SK-N-SH treated with all-trans-retinoic acid at 6 μM for 48 hours (cell line): ENCODE measurements around the gene CEBPA.

Source experiments
- ATAC-seq: fragments of 200-7000 bp; cut with Tn5 transposase; 3 replicates; pipeline ENCODE4 v1.9.1; 2020; ENCODE audit warnings: mild to moderate bottlenecking, moderate library complexity
- BACH2 ChIP-seq: fragments of 250-450 bp; sonication (Bioruptor Pico); IDR thresholded peaks from 2 replicates; pipeline ENCODE4 v1.9.0; 2021; ENCODE audit warnings: mild to moderate bottlenecking, borderline replicate concordance
- CREB5 ChIP-seq: fragments of 250-450 bp; sonication (Bioruptor Pico); IDR thresholded peaks from 2 replicates; pipeline ENCODE4 v1.5.1; 2020; ENCODE audit warnings: low read depth, mild to moderate bottlenecking, moderate library complexity
- CSDC2 ChIP-seq: fragments of 250-450 bp; sonication (Bioruptor Pico); IDR thresholded peaks from 2 replicates; pipeline ENCODE4 v1.5.0; 2020; ENCODE audit warnings: mild to moderate bottlenecking, moderate library complexity
- CSRNP3 ChIP-seq: fragments of 250-450 bp; sonication (Bioruptor Pico); IDR thresholded peaks from 2 replicates; pipeline ENCODE4 v1.5.1; 2021; ENCODE audit warnings: mild to moderate bottlenecking, moderate library complexity
- ESRRG ChIP-seq: fragments of 250-450 bp; sonication (Bioruptor Pico); IDR thresholded peaks from 2 replicates; pipeline ENCODE4 v1.6.1; 2021; ENCODE audit warnings: mild to moderate bottlenecking
- ISL1 ChIP-seq: fragments of 250-450 bp; sonication (Bioruptor Pico); IDR thresholded peaks from 2 replicates; pipeline ENCODE4 v2.1.2; 2022; ENCODE audit warnings: mild to moderate bottlenecking, moderate library complexity
- OSR1 ChIP-seq: fragments of 250-450 bp; sonication (Bioruptor Pico); IDR thresholded peaks from 2 replicates; pipeline ENCODE4 v1.8.0; 2022; ENCODE audit warnings: moderate library complexity, mild to moderate bottlenecking, inconsistent platforms
- PATZ1 ChIP-seq: fragments of 250-450 bp; sonication (Bioruptor Pico); IDR thresholded peaks from 2 replicates; pipeline ENCODE4 v1.8.0; 2020; ENCODE audit warnings: mild to moderate bottlenecking, moderate library complexity, borderline replicate concordance
- POU6F1 ChIP-seq: fragments of 250-450 bp; sonication (Bioruptor Pico); IDR thresholded peaks from 2 replicates; pipeline ENCODE4 v1.8.0; 2021; ENCODE audit warnings: low read depth, mild to moderate bottlenecking, moderate library complexity, borderline replicate concordance
- RARB ChIP-seq: fragments of 250-450 bp; sonication (Bioruptor Pico); IDR thresholded peaks from 2 replicates; pipeline ENCODE4 v1.8.0; 2021; ENCODE audit warnings: mild to moderate bottlenecking, moderate library complexity
- SNAI2 ChIP-seq: fragments of 250-450 bp; sonication (Bioruptor Pico); IDR thresholded peaks from 2 replicates; pipeline ENCODE4 v1.5.0; 2020; ENCODE audit warnings: mild to moderate bottlenecking, moderate library complexity
- TCF4 ChIP-seq: fragments of 250-450 bp; sonication (Bioruptor Pico); IDR thresholded peaks from 2 replicates; pipeline ENCODE4 v1.8.0; 2021; ENCODE audit warnings: mild to moderate bottlenecking, moderate library complexity, borderline replicate concordance
- TOX ChIP-seq: fragments of 250-450 bp; sonication (Bioruptor Pico); IDR thresholded peaks from 2 replicates; pipeline ENCODE4 v1.8.0; 2021; ENCODE audit warnings: mild to moderate bottlenecking, moderate library complexity, borderline replicate concordance
- TSHZ2 ChIP-seq: fragments of 250-450 bp; sonication (Bioruptor Pico); IDR thresholded peaks from 2 replicates; pipeline ENCODE4 v1.5.0; 2020; ENCODE audit warnings: mild to moderate bottlenecking, moderate library complexity
- ZC3H10 ChIP-seq: fragments of 250-450 bp; sonication (Bioruptor Pico); IDR thresholded peaks from 2 replicates; pipeline ENCODE4 v1.5.1; 2021; ENCODE audit warnings: mild to moderate bottlenecking, moderate library complexity
- ZFP3 ChIP-seq: fragments of 250-450 bp; sonication (Bioruptor Pico); IDR thresholded peaks from 2 replicates; pipeline ENCODE4 v1.5.0; 2020; ENCODE audit warnings: mild to moderate bottlenecking, moderate library complexity
- ZFP30 ChIP-seq: fragments of 450-650 bp; formaldehyde crosslinking; IDR thresholded peaks from 2 replicates; pipeline ENCODE4 v1.5.0; 2022; ENCODE audit warnings: mild to moderate bottlenecking, moderate library complexity
- ZNF70 ChIP-seq: fragments of 450-650 bp; formaldehyde crosslinking; IDR thresholded peaks from 2 replicates; pipeline ENCODE4 v1.5.0; 2020; ENCODE audit warnings: mild to moderate bottlenecking, moderate library complexity

CEBPA gene

GRCh38 chr19:33311326-33311682 lies 9.0 kb upstream of the CEBPA start:
- TF ChIP-seq POU6F1 (CRISPR knock-in tag) = no peak
- TF ChIP-seq BACH2 (CRISPR knock-in tag) = no peak
- TF ChIP-seq ZFP30 = no peak
- no peak for TF ChIP-seq TSHZ2
- TF ChIP-seq OSR1 (CRISPR knock-in tag) = no peak
- TF ChIP-seq ZNF70 (CRISPR knock-in tag) = no peak
- TF ChIP-seq ESRRG (CRISPR knock-in tag) = no peak

GRCh38 chr19:33310606-33311325 lies 8.4 kb upstream of the CEBPA start:
- no peak for ATAC-seq
- no peak for TF ChIP-seq RARB (CRISPR knock-in tag)
- TF ChIP-seq CSDC2 (CRISPR knock-in tag) = no peak
- TF ChIP-seq ZFP30 = no peak
- no peak for TF ChIP-seq PATZ1
- TF ChIP-seq BACH2 (CRISPR knock-in tag) = no peak

More at GRCh38 chr19:33311326-33311682, 9.0 kb upstream of the CEBPA start:
- no peak for ATAC-seq

GRCh38 chr19:33309826-33310225 lies 7.5 kb upstream of the CEBPA start:
- TF ChIP-seq ZFP3 (CRISPR knock-in tag) (no peak), ESRRG (CRISPR knock-in tag) (no peak), CREB5 (CRISPR knock-in tag) (no peak), TOX (CRISPR knock-in tag) (no peak), ZNF70 (CRISPR knock-in tag) (no peak), ZC3H10 (no peak), OSR1 (CRISPR knock-in tag) (no peak), TCF4 (CRISPR knock-in tag) (no peak), SNAI2 (no peak), ISL1 (CRISPR knock-in tag) (no peak), CSRNP3 (CRISPR knock-in tag) (no peak)
- ATAC-seq = no peak
